OCI-LY3 (cell line): ENCODE data around the gene STAP1.

Experiments
- EZH2phosphoT487 ChIP-seq: fragments of 200-600 bp; shearing (Covaris generic); IDR thresholded peaks from 2 replicates; pipeline ENCODE4 v1.6.1; 2018; ENCODE audit warnings: antibody characterized with exemption, mixed run types, low read depth
- TF ChIP-seq, protein P1 (sequence below): fragments of 200-600, 300-600 bp; sonication (generic); IDR thresholded peaks from 2 replicates; pipeline ENCODE4 v1.5.1; 2014; ENCODE audit warnings: antibody characterized with exemption, low read length, low read depth

DNA sequence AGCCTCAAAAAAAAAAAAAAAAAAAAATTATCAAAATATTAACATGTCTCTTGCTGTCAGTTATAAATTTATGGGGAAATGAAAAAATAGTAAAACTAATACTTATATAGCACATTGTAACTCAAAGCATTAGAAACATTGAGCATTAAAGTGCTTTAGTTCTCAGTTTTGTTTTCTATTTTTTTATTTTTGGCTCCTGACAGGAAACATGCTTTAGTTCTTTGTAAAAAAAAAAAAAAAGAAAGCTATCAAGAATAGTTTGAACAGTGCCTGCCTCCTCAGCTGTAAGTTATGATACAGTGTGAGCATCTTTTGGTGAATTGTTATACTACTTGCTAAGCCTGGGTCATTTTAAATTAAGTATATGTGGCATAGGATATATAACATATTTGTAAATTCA, 8.1 kb upstream of the STAP1 start:
- TF ChIP-seq, protein P1, sequence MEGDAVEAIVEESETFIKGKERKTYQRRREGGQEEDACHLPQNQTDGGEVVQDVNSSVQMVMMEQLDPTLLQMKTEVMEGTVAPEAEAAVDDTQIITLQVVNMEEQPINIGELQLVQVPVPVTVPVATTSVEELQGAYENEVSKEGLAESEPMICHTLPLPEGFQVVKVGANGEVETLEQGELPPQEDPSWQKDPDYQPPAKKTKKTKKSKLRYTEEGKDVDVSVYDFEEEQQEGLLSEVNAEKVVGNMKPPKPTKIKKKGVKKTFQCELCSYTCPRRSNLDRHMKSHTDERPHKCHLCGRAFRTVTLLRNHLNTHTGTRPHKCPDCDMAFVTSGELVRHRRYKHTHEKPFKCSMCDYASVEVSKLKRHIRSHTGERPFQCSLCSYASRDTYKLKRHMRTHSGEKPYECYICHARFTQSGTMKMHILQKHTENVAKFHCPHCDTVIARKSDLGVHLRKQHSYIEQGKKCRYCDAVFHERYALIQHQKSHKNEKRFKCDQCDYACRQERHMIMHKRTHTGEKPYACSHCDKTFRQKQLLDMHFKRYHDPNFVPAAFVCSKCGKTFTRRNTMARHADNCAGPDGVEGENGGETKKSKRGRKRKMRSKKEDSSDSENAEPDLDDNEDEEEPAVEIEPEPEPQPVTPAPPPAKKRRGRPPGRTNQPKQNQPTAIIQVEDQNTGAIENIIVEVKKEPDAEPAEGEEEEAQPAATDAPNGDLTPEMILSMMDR, result no peak
- no peak for TF ChIP-seq EZH2phosphoT487
